Non-pigmented ciliary epithelial cell (primary cell): ENCODE measurements around the gene GABRA4.
A peak's percentile ranks its signal among the peaks of the same experiment; 100 is the strongest.

Source experiments
- DNase-seq: peaks from one replicate; pipeline ENCODE4 v3.0.0-alpha.2; 2010; ENCODE audit warnings: low read depth

GABRA4 gene

DNA sequence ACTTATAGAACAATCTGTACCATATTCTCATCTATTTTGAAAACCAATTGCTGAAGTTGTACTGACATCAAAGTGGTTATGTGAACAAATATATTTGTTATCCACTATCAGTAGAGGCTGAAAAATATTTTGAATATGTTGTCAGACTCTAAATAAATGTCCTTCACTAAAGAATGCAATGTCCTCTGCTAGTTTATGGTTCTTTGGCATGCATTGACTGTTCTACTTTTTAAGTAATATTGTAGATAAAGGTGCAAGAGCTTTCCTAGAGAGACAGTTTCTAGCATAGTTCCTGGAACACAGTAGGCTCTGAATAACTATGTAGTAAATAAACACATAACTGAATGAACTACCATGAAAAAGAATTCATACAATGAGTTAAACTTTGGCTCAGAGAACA is 66.2 kb downstream of the GABRA4 start:
- DNase-seq: no peak

DNA sequence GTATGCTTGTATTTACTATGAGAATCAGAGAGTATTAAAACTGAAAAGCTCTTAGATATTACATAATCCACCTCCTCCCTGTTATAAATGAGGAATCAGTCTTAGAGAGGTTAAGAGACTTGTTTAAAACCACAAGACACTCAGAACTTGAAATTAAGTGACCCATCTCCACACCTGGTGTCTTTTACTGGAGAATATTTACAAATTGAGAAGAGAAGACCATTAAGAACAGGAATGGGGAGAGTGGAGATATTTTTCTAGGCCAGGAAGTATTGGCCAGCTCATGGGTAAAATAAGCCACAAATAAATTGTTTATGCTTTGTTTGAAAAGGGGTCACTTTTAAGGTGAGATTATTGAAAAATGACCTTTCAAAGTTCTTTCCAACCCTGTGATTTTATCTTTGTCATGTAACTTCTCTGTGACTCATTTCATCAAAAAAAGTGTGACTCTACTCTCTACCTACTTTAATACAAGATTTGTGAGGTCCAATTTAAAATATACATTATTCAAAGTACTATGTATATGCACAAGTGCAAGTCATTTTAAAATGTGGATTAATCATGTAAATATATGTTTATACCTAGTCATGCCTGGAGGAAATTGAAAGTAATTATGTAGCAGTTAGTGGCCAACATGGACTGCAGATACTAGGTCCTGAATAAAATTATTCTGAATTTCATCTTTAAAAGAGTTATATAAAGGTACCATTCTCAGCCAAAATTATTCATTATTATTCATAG is 68.4 kb downstream of the GABRA4 start:
- DNase-seq: no peak

DNA sequence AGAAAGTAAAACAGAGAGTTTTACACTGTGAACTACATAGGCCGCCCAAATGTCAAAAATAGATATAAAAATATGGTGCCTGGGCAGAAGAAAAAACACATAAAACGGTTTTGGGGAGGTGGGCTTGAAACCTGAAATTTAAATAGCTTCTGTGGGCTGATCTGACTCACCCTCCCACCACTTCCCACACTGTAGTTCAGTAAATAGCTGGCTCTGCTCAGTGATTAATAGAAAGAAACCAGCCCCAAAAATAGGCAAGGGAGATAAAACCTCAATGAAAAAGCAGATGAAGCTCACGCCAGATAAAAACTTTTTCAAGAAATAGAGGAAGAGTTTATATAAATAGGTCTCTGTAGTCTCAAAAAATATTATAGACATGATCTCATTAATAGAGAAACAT is 71.2 kb downstream of the GABRA4 start:
- DNase-seq: no peak

DNA sequence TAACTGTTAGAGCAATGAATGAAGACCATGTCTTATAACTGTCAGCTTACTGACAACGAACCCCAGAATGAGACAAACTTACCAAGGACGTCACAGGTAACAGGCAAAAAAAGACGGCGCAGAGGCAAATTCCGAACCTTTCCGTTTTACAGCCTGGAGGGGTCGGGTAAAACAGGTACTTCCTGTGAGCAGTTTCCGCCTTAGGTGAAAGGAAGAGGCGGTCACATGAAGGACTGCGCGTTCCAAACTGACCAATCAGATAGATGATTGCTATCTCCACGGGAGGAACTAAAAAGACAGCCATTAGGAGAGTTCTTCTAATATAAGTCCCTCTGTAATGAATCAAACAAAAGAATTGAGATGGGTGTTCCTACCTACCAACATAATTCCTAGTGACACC is 84.3 kb downstream of the GABRA4 start, which contains the start of gene COX7B2:
COX7B2 (minus strand) TSS at position 168 of the 400 bp plus-strand sequence. CDS start 174,053 bp downstream, outside the sequence.
- no peak for DNase-seq

DNA sequence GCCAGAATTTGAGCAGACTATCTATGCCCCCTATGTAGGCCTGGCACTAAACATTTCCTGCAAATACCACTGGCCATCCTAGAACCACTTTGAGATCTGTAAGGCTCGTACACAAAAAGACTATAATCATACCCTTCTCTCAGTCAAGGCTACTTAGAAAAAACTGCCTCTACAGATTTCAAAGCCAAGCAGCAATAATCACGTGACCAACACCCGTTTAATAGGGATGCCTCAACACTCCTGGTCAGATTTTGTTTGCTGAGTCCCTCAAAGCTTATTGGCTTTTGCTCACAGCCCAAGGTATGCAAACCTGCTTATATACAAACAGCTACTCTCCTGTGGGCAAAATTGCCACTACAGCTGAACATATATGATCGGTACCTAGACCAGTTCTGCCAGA is 85.2 kb downstream of the GABRA4 start:
- DNase-seq: no peak

DNA sequence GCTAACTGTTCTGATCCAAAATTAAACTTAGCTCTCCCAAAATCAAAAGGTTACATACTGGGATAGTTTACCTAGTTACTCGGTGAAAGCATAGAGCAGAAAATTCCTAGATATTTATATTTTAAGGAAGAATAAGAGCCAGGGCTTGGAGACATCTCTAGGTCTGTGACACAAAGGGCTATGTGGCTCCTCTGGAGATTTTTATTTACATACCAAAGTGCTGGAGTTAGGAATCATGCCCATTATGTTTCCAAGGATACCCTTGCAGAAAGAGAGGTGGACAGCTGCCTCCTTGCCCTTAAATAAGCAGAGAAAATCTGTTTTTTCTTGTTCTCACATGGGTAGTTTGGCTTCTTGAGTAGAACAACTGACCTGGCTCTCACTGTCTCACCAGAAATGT is 93.3 kb downstream of the GABRA4 start:
- no peak for DNase-seq

DNA sequence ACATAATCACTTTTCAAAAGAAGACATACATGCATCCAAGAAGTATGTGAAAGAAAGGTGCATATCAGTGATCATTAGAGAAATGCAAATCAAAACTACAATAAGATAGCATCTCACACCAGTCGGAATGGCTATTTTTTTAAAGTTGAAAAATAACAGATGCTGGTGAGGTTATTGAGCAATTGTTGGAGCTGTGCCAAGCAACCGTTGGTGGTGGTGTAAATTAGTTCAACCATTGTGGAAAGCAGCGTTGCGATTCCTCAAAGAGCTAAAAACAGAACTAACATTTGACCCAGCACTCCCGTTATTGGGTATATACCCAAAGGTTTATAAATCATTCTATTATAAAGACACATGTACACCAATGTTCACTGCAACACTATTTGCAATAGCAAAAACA is 98.6 kb downstream of the GABRA4 start:
- DNase-seq: no peak

DNA sequence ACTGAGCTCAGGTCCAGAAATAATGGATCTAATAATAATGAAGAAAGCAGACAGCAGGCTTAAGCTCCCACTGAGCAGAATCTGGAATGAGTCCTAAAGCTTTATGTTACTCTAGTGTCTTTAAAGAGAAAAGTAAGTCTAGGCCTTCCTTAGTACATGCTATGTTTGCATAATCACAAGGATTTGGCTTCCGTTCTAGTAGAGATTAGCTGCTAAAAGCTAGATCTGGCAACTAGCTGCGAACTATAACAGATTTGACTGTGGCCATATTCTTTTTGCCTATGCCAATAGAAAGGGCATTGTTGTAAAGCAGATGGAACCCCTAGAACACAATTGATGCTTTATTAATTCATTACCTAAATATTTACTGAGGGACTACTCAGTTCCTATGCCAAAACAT is 103.3 kb downstream of the GABRA4 start:
- no peak for DNase-seq

DNA sequence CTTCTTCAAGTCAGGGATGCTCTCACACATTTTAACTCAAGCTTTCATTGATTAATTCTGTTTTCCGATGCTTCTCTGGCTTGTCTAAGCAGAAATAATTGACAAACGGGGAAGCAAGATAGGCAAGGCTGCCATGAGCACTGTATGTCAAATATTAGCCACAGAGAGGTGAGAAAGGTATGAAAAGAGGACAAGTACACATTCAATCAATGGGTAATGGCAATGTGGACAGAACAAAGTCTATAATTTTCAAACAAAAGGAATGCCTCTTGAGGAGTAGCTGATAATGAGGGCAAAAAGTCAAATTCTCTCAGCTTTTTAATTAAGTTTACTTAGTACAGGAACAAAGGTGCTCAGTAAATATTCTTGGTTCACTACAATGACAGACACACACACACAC is 104.0 kb downstream of the GABRA4 start:
- DNase-seq: no peak

DNA sequence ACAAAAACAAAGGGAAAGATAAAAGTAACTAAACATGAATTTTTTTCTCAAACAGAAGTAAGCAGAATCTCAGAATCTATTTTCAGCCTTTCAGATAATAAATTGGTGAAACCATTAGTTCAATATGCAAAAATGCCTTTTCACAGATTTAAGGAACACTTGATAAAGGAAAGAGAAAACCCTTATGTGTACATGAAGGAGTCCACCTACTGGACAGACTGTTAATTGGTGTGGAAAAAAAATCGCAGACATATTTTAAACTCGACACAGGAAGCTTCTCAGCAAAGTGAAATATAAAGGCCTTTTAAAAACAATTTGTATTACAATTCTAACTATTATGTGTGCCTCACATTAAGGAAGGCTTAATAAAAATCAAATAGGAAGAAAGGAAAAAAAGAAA is 106.7 kb downstream of the GABRA4 start:
- DNase-seq: no peak

DNA sequence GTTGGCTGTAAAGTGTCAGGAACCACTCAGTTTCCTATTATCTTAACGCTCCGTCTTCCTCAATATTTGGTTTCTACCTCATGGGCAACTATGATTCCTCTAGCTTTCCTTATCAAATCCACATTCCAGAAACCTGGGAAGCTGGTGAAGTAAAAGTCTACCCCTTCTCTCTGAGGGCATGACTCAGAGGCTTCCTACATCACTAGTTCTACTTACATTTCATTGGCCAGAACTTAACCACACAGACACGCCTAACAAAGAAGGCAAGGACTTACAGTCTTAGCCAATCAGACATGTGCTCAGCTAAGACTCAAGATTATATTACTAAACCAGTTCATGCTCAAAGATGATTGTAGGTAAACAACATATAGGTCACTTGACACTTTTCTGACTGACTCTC is 114.7 kb downstream of the GABRA4 start:
- DNase-seq: peak; percentile 2

DNA sequence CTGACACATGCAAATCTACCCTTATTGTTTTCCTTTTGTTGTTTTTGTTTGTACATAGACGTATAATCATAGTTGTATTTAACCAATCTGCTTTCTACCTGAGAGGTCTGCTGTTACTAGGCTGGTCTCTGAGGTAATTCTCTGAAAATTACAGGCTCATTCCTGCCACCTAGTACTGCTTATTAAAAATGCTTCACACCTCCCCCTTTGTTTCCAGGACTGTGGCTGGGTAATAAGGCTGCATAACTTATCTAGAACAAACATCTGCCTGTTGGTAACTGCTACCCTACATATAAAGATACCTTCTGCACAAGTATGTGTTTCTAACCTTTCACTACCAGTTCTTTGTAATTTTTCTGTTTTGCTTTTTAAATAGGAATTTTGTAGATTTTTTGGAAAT is 118.6 kb downstream of the GABRA4 start:
- DNase-seq: no peak

DNA sequence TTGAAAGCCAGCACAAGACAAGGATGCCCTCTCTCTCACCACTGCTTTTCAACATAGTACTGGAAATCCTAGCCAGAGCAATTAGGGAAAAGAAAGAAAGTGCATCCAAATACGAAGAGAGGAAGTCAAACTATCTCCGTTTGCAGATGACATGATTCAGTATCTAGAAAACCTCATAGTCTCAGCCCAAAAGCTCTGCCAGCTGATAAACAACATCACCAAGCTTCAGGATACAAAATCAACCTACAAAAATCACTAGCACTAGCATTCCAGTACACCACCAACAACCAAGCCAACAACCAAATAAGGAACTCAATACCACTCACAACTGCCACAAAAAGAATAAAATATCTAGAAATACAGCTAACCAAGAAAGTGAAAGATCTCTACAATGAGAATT is 123.0 kb downstream of the GABRA4 start:
- DNase-seq: no peak
